ENCODE data around the gene RNF187.
A peak's percentile ranks its signal among the peaks of the same experiment; 100 is the strongest.
"Not testable (repeated sequence)": the region's sequence is repeated elsewhere in the genome, so short reads cannot be mapped to it uniquely, and the experiment has no call there.

The RNF187 gene

DNA sequence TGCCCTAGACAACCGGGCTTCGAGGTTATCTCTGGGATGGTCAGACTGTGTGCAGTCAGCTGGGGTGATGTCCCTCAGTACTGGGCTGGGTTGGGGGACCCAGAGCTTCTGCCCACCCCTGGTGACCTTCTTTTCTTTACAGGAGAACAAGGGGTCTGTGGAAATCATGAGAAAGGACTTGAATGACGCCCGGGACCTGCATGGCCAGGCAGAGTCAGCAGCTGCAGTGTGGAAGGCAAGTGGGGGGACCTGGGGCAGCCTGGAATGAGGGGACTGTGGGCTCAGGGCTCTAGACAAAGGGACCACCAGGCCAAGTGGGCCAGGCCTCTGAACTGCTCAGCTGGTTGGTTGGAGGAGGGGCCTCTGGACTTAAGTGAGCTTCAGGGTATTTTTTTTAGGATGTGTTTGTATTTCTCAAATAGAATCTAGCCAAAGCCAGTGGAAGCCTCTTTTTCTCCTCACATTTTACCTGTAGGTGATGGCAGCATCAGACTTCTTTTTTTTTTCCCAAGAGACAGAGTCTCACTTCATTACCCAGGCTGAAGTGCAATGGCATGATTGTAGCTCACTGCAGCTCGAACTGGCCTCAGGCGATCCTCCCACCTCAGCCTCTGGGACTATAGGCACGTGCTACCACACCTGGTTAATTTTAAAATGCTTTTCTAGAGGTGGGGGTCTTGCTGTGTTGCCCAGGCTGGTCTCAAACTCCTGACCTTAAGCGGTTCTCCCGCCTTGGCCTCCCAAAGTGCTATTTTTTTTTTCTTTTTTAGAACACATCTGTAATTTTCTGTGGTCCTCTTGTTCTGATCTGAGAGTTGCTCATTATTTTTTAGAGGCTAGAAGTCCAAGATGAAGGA, 1.9 kb downstream of the RNF187 start:
- DNase-seq, result no peak

DNA sequence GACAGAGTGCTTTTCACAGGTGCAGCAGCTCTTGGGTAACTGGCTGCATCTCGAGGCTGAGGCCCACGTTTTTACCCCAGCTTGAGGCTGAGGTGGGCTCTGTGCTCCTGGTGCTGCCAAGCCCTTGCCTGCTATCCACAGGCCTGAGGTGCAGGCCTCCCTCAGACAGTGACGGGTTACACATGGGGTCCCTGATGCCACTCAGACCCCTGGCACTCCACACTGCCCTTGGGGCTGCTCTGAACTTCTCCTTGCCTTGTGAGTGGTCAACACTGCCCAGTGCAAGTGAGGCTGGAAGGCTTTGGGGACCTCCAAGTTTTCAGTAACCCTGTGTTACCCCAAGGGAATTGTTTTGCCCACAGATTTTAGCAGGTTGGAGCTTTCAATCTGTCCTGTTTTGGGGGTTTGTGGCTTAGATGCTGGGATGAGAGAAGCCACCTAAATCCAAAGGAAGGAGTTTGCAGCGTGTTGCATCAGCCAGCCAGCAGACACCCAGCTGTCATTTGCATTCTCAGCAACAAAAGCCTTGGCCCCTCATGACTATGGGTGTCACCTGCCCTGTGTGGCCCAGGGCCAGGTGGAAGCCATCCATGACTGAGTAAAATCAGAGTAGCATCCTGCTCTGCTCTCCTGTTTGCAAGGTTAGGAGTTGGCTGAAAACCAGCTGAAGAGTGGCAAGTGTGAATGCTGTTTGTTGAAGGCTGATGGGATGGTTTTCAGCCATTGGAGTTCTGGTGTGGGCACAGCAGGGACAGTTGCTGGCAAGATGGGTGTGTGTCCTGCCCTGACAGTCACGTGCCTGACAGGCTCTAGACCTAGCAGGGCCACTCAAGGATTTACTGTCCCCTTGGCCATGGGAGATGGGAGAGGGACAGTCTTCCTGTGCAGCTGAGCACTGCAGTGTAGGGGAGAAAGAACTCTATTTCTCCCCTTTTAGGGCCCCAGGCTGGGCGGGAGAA, 3.2 kb downstream of the RNF187 start:
- peak; percentile 46 for DNase-seq

DNA sequence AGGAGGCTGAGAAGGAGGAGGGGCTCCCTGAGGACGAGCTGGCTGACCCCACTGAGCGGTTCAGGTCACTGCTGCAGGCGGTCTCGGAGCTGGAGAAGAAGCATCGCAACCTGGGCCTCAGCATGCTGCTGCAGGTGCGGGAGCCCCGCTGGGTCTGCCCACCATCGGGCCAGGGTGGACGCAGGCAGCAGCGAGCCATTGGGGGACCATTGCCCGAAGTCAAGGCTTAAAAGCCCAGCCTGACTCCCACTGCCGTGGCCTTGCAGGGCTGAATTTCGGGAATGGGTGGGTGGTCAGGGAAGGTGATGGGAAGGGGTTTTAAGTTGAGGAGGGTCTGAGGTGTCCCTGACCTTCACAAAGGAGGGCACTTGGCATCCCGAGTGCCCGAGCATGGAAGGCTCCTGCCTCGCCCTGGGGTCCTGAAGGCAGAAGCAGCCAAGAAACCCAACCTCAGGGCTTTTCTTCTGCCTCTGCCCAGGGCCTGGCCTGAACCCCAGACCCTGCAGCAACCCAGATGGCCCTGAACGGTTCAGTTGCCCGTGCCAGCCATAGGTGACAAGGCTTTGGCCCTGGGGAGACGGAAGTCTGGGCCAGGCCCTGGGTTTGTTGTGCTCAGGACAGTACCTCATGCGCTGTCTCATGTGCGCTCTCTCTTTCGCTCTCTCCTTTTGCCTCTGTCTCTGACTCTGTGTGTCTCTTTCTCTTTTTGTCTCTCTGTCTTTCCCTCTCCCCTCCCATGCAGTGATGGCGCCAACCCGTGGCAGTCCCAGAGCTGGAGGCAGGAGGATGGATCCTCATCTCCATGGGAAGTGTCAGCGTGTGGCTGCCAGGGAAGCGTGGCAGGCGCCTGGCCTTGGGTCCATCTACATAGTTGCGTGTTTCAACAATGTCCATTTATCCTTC, 6.2 kb downstream of the RNF187 start:
- no peak for DNase-seq

DNA sequence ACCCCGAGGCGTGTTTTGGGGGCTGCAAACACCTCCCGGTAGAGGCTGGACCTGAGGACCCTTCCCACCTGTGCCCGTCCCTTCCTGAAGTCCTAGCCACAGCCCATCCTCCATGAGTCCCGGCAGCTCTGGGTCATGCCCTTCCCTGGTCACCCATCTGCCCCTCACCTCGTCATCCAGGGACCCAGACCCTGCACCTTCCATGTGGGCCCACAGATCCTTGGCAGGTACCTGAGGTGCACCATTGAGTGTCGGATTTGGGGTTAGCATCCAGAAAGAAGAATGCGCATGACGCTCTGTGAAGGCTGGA, 6.8 kb downstream of the RNF187 start:
- DNase-seq, result no peak

DNA sequence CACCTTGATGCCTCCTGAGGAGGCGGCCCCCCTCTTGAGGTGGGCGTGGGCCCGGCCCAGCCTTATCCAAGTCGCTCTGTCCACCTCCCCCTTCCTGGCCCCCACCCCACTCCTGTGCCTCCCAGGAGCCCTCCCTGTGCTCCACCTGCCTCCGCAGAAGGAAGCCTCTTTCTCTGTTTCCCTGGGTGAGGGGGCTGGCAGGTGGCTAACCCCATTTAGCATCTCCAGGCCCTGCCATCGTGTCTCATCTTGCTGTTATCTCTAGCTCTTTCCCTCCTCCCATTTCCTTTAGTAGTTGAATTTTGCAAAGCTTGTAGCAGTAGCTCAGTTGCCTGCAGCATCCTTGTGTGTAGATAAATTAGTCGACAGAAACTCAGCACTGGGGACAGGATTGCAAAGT, 7.2 kb downstream of the RNF187 start:
- DNase-seq, result no peak

DNA sequence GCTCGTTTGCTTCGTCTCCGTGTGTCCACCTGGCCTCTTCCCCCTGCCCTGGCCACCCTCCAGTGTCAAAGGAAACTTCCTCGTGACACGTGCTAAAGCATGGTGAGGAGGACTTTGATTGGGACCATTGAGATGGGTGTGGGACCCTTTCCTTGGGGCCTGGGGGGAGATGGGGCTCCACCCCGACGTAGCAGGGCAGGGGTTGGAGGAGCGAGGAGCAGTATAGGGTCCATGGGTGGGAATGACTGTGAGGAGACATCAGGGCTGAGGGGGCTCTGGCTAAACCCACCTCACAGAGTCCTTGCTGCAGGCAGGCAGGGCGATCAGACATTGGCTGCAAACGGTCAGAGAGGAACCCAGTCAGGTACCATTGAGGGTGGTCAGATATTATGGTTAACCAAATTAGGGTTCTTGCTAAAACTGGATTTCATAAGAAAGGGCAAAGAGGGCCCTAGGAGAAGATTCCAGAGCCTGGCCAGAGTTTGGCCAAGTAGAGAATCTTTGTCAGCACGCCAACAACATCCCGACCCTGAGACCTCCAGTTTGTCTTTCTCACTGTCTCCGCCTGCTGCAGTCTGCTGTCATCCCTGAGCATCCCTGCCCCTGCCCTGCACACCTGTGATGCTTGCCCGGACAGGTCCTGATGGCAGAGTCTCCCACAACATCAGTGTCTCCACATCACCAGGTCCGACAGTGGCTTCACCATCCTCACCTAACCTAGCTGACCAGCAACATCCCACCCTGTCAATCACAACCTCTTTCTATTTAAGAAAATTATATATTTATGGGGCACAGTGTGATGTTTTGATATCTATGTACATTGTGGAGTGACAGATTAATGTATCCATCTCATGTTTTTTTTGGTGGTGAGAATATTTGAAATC, 8.0 kb downstream of the RNF187 start:
- no peak for DNase-seq

DNA sequence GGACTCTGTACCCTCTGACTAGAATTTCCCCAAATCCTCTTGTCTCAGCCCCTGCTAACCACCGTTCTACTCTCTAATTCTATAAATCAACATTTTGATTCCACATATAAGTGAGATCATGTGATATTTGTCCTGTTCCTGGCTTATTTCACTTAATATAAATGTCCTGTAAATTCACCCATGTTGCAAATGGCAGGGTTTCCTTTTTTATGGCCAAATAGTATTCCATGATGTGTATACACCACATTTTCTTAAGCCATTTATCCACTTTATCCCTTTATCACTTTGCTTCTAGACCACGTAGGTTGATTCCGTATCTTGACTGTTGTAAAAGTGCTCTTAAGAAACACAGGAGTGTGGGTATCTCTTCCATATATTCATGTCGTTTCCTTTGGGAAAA, 8.9 kb downstream of the RNF187 start:
- no peak for DNase-seq

DNA sequence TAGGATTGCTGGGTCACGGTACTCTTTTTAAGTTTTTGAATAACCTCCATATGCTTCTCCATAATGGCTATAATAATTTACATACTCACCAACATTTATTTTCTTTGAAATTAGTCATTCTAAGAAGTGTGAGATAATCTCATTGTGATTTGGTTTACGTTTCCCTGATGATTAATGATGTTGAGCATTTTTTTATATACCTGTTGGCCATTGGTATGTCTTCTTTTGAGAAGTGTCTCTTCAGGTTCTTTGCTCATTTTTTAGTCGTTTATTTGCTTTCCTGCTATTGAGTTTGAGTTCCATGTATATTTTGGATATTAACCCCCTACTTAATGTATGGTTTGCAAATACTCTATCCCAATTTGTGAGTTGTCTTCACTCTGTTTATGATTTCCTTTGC, 9.3 kb downstream of the RNF187 start:
- no peak for DNase-seq

DNA sequence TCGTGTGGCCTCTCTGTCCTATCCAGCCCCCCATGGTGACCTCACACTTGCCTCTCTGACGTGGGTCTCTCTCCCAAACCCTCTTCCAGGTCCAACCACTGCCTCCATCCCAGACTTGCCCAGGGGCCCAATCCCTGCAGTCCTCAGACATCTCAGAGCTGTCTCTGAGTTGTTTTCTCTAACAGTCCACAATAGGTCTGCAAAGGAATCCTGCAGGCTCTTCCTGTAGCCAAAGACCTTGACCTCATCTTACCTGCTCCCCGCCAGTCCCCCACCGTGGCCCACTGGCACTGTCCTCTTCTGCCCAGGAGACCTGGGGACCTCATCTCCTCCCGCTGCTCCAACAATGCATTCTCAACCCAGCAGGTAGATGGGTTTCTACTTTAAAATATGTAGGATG, 10.0 kb downstream of the RNF187 start:
- no peak for DNase-seq

DNA sequence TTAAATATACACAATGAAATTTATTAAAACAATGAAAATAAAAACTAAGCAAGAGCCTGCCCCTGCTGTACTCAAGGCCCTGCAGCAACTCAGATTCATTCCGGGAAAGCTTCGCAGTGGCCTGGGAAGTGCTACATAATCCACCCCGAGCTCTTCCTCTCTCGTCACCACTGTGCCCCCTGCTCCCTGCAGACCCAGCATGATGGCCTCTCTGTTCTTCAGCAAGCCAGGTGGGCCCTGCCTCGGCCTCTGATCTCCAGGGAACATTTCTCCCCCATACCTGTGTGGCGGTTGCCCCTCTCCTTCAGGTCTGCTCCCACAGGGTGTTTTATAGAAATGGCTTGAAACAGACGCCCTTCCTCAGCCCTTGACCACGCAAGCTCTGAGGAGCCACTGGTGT, 10.6 kb downstream of the RNF187 start:
- DNase-seq, result no peak

DNA sequence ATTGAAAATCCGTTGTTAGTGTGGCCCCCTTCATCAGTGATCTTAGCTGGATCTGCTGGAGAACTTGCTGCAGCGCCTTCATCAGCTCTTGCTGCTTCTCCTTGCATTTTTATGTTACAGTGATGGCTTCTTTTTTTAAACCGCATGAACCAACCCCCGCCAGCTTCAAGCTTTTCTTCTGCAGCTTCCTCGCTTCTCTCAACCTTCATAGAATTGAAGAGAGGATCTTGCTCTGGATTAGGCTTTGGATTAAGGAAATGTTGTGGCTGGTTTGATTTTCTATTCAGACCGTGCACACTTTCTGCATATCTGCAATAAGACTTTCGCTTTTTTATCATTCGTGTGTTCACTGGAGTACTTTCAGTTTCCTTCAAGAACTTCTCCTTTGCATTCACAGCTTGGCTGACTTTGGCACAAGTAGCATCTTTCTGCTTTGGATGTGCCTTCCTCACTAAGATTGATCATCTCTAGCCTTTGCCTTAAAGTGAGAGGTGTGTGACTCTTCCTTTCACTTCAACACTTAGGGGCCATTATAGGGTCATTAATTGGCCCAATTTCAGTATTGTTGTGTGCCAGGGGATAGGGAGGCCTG, 13.1 kb downstream of the RNF187 start:
- DNase-seq, result no peak

DNA sequence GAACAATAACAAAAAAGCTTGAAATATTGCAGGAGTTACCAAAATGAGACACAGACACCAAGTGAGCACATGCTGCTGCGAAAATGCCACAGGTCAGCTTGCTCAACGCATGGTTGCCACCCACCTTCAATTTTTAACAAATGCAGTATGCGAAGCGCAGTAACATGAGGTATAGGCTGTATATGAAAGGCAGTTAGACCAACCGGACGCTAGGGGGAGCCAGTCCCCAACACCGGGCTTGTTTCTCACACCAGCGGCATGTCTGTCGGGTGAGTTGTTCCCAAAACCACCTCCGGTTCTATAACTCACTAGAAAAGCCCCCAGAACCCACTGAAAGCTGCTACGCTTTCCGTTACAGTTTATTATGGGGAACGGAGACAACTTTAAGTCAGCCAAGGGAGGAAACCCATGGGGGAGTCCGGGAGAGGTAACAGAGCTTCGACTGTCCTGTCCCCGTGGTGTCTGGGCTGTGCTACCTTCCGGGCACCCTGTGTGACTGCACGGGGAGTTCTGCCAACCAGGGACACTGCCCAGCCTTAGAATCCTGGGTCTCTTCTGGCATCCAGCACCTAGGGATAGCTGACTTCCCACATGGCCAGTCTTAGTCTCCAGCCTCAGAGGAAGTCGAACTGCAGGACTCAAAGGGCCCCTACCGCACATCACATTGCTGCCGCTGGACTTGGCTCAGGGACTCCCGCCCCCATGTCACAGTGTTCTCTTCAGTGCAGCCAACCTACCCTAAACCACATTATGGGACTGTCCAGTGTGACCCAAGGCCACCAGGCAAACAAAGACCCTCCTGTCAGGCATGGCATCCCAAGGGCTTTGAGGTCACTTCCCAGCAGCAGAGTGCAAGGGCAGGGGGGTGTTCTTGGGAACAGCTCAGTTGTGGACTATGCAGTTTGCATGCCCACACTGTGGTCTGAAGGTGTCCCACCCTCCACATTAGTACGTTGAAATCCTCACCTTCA, 14.0 kb downstream of the RNF187 start:
- DNase-seq, result peak; percentile 93

DNA sequence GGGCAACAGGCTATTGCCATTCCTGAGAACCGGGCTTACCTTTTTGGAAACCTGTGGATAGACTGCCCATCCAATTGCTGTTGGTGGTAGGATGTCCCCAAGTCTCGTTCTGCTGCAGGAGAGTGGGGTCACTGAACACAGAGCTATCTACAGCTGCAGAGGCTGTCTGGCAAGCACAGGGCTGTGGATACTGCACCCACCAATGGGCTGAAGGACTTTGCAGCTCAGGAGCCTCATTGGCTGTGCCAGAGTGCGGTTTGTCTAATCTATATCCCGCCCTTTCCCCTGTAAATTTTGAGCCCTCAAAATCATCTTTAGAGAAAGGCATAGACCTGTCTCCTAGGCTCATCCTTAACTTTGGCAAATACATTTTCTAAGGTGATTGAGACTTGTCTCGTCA, 15.3 kb downstream of the RNF187 start:
- no peak for DNase-seq

DNA sequence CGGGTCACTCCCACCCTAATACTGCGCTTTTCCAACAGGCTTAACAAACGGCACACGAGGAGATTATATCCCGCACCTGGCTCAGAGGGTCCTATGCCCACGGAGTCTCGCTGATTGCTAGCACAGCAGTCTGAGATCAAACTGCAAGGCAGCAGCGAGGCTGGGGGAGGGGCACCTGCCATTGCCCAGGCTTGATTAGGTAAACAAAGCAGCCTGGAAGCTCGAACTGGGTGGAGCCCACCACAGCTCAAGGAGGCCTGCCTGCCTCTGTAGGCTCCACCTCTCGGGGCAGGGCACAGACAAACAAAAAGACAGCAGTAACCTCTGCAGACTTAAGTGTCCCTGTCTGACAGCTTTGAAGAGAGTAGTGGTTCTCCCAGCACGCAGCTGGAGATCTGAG, 18.8 kb downstream of the RNF187 start:
- DNase-seq, result not testable (repeated sequence)

DNA sequence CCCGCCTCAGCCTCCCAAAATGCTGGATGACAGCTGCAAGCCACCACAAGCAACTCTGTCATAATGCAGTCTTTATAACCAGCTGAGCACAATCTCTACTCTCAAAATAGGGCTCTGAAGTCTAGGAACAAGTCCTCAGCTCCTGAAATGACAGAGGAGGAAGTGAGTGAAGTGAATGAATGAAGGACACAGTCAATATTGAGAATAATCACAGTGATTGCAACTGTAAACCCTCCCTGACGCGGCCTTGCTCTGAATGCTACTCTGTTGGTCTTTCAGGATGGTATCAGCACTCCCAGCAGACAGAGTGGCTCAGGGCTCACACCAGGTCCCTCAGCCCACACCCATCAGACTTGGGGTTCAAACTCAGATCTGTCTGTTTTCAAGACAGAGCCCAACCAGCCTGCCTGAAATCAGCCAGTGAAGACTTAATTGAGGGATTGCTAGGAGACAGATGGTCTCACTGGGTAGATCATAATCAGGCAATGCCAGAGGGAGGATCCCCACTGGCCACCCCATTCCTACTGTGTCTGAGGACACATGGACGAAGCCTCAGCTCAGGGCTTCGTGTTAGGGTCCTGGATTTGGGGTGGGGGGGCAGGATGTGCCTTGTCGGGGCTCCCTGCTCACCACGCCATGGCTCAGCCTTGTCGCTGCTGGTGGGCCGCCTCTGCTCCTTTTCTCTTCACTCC, 20.9 kb downstream of the RNF187 start:
- no peak for DNase-seq

DNA sequence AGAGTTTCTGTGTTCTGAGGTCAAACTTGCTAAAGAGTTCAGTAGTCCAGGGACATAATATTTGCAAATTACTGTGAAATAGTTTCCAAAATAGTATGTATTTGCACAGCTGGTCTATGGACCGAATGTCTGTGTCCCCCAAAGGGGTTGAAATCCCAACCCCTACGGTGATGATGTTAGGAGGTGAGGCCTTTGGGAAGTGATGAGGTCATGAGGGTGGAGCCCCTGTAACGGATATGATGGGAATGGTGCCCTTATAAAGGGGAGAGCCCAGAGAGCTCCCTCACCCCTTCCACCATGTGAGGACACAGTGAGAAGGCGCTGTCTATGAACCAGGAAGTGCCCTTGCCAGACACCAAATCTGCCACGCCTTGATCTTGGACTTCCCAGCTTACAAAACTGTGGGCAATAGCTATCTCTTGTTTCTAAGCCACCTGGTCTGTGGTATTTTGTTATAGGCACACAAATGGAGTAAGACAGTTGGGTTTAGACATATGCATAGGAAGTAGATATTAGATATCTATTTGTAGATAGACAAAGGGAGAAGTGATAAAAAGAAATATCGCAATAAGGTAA, 21.7 kb downstream of the RNF187 start:
- DNase-seq, result no peak

DNA sequence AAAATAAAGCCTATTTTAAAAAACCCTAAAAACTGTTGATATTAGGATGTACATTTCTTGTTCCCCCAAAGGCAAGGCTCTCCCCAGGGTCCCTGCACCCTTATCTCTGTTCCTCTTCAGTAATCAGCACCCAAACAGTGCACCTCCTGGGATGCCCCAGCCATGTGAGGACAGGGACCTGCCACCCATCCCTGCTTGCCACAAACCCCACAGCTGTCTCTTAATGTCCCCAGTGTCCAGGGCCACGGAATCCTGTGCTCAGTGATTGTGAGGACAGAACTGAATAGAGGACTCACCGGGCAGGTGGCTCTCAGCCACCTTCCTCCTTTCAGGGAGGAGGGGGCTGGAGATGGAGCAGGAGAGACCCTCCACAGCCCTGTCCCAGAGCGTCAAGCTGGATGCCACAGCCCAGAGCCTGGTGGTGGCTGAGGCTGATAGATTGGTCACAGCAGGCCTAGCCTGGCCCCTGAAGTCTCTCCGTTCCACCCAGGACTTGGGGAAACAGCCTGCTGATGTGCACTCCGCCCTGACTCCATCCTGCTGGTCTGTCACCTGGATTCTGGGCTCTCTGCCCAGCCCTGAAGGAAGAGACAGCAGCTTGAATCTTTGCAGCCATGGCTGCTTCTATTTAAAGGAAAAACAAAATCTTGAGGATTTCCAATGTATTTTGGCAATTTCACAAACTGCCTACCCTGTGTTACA, 23.1 kb downstream of the RNF187 start:
- DNase-seq, result no peak

DNA sequence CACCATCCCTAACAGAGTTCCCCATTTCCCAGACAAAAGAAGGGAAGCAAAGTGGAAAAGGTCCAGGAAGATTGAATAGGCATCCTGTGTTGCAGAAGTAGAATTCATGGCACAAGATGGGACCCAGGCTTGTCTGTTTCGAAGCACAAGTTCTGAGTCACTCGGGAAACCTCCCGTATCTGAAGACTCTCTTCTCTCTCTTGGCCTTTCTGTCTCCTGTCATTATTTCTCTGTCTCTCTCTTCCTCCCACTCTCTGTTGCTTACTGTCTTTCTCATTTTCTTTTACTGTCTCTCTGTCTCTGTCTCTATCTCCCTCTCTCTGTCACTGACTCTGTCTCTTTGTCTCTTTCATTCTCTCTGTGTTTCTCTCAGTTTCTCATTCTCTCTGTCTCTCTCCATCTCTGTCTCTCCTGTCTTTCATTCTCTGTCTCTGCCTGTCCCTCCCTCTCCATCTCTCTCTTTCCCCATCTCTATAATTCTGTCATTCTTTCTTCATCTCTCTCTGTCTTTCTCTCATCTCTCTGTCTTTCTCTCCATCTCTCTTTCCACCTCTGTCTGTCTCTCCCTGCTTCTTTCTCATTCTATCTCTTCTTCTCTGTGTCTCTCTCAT, 23.7 kb downstream of the RNF187 start:
- DNase-seq, result no peak
